Psoas muscle (tissue), 8 donors: ENCODE measurements around the gene APOL2. TPM values are rescaled to one million over a fixed set of nuclear protein-coding genes. Genes with fewer than 3 reads are reported as not detected.

Source experiments
- ATAC-seq, 4 donors: fragments of 200-7000 bp; cut with Tn5 transposase; one replicate each; pipeline ENCODE4 v1.9.1; 2020; ENCODE audit warnings: moderate library complexity in 3 of 4, mild to moderate bottlenecking in 2 of 4
- DNase-seq, 2 donors: peaks; one replicate each; pipeline ENCODE4 v3.0.0-alpha.2; 2020
- H3K27ac ChIP-seq: fragments of 200-600 bp; one replicate; pipeline ENCODE4 v1.8.0; 2022
- H3K27me3 ChIP-seq, 3 donors: fragments of 200-600 bp in 1 of 3; one replicate each; pipeline versions ENCODE4 v1.6.1 to v1.8.0; 2013 to 2022; ENCODE audit warnings: low read length in 2 of 3, mild to moderate bottlenecking in 2 of 3, moderate library complexity in 1 of 3; ENCODE audit not compliant: insufficient read depth in 3 of 3
- H3K36me3 ChIP-seq, 2 donors: fragments of 200-600 bp in 1 of 2; one replicate each; pipeline versions ENCODE4 v1.6.1 to v1.8.0; 2013 to 2022; ENCODE audit warnings: low read depth in 1 of 2, mild to moderate bottlenecking in 1 of 2, moderate library complexity in 1 of 2; ENCODE audit not compliant: insufficient read depth in 1 of 2
- H3K4me1 ChIP-seq: fragments of 200-600 bp; one replicate; pipeline ENCODE4 v1.8.0; 2022
- H3K4me3 ChIP-seq: fragments of 200-600 bp; one replicate; pipeline ENCODE4 v1.8.0; 2022; ENCODE audit warnings: mild to moderate bottlenecking
- H3K9me3 ChIP-seq: fragments of 200-600 bp; one replicate; pipeline ENCODE4 v1.8.0; 2022
- WGBS, 3 donors: extraction: QIAGEN DNeasy Blood & Tissue Kit; methylation state at CpG; one replicate each; pipeline versions ENCODE4 v1.1.6 to v1.1.7; 2013; 5-methylcytosine and 5-hydroxymethylcytosine counted together
- intact Hi-C, 2 donors: fragments of 100-400 bp; cut with DNase I; formaldehyde crosslinking; loops; one replicate each; pipeline versions ENCODE4 v1.11.0 to v1.14.2; 2022
- polyA plus RNA-seq, 3 donors: library from polyadenylated mRNA; stranded (reverse); fragments of 200-250 nt; gene quantifications; one replicate each; pipeline ENCODE4 v1.2.3, GENCODE V29; 2013
- total RNA-seq, 4 donors: library from RNA; stranded (reverse); fragmentation: NEBNext Ultra II Directional in 2 of 4; extraction: Animal tissue kit (Norgen Biotek cat#: 25700) in 2 of 4; gene quantifications; one replicate each; pipeline versions ENCODE4 v1.2.1 to v1.2.4, GENCODE V29; 2021 to 2023
- TF ChIP-seq, protein P1 (sequence below): fragments of 200-600 bp; IDR thresholded peaks from one replicate; pipeline ENCODE4 v1.8.0; 2022; ENCODE audit warnings: antibody characterized with exemption
- donor health status: healthy with polysubstance abuse.
- donor health status: DM: no; HTN: no; CAD: no; lungs with moderate emphysema.
- donor health status: Bipolar disorder and iron deficiency.
- donor health status: healthy.
- donor health status: DM: yes; HTN: yes; CAD: no.
- donor health status: DM: no; HTN: no; CAD: no.
- donor health status: DM: no; HTN: no; CAD: no.
- donor health status: DM: yes; HTN: yes; CAD: no.

Gene APOL2
- total and polyA plus RNA-seq, 7 donors = 17.5 to 54.7 (median 43.2) TPM

DNA sequence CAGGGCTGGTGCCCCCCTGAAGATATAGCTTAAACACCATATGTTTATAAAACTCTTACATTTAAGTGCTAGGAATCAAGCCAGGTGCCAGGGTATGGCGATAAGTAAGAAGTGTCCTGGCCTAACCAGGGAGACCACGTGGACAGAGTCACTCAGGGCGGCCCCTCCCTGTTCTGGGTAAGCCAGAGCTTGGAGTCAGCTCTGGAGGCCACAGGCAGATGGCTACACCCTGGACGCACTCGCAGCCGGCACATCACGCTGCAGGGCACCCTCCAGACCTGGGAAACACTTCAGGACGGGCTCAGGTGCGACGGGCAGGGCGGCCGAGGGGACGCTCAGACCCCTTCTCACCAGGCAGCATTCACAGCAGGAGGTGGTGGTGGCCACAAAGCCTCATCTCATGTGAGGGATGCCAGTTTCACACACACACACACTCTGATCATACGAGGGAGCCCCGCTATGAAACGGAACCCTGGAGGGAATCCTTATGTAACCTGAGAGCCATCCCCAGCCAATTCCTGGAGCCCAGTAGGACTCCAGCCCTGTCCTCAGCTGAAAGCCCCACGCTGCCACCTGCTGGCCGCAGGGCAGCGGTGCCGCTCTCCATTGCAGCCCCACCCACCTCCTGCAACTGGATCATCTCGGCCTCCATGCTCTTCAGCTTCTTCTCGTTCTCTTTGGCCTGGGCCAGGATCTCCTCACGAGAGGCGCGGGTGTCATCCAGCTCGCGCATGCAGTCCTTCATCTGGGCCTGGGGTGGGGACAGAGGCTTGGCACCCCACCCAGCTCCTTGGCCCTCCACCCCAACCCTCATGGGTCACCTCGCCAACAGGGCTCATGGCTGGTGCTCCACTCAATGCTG is 47.0 kb upstream of the APOL2 start:
- peak; percentile 83 to 90 for DNase-seq
- no peak overlapping the region for H3K27ac ChIP-seq
- peaks cover 13 to 90% of the 10 kb centered on the region in 2 donors for H3K36me3 ChIP-seq
- intact Hi-C loops = loop anchor here in 1 of 2 donors (5.0 kb wide), 1 partner anchor 144 kb away; no protein-coding TSS in a partner anchor
- WGBS, 3 donors = 32 to 50% (median 39%) methylated on average over 27 to 28 of the region's 28 CpGs
- no peaks in the 10 kb centered on the region for H3K4me1 ChIP-seq
- no peaks in the 10 kb centered on the region for H3K9me3 ChIP-seq
- H3K4me3 ChIP-seq = no peak overlapping the region
- ATAC-seq = peak; percentile 86 to 95 (median 92)
- no peaks in the 10 kb centered on the region for H3K27me3 ChIP-seq
- TF ChIP-seq, protein P1, sequence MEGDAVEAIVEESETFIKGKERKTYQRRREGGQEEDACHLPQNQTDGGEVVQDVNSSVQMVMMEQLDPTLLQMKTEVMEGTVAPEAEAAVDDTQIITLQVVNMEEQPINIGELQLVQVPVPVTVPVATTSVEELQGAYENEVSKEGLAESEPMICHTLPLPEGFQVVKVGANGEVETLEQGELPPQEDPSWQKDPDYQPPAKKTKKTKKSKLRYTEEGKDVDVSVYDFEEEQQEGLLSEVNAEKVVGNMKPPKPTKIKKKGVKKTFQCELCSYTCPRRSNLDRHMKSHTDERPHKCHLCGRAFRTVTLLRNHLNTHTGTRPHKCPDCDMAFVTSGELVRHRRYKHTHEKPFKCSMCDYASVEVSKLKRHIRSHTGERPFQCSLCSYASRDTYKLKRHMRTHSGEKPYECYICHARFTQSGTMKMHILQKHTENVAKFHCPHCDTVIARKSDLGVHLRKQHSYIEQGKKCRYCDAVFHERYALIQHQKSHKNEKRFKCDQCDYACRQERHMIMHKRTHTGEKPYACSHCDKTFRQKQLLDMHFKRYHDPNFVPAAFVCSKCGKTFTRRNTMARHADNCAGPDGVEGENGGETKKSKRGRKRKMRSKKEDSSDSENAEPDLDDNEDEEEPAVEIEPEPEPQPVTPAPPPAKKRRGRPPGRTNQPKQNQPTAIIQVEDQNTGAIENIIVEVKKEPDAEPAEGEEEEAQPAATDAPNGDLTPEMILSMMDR = peak; percentile 87

DNA sequence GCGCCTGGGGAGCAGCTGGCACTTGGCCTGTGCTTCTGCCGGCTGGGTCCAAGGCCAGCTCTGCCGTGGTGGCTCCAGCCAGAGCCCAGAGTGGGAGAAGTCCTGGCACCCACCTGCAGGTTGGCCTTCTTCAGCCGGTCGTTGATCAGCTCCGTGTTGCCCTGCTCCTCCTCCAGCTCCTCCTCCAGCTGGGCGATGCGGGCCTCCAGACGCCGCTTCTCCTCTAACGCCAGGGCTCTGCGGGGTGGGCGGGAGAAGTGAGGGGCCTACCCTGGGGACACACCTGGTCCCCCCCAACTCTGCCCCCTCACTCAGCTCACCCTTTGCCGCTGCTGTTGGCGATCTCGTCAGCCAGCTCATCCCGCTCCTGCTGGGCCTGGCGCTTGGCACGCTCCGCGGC is 46.2 kb upstream of the APOL2 start:
- 65 to 79% (median 68%) methylated on average over 20 to 21 of the region's 21 CpGs for WGBS, 3 donors
- no peaks in the 10 kb centered on the region for H3K27me3 ChIP-seq
- H3K4me1 ChIP-seq = no peaks in the 10 kb centered on the region
- no peaks in the 10 kb centered on the region for H3K9me3 ChIP-seq
- H3K27ac ChIP-seq = no peak overlapping the region
- peaks cover 13 to 93% of the 10 kb centered on the region in 2 donors for H3K36me3 ChIP-seq
- H3K4me3 ChIP-seq = no peak overlapping the region
- no peak for ATAC-seq
- TF ChIP-seq, protein P1 = no peak
- intact Hi-C loops = loop anchor here (2.0 to 5.0 kb wide), 2 partner anchors 141 to 143 kb away; no protein-coding TSS in a partner anchor
- peak in 1 of 2 donors; percentile 48 for DNase-seq

DNA sequence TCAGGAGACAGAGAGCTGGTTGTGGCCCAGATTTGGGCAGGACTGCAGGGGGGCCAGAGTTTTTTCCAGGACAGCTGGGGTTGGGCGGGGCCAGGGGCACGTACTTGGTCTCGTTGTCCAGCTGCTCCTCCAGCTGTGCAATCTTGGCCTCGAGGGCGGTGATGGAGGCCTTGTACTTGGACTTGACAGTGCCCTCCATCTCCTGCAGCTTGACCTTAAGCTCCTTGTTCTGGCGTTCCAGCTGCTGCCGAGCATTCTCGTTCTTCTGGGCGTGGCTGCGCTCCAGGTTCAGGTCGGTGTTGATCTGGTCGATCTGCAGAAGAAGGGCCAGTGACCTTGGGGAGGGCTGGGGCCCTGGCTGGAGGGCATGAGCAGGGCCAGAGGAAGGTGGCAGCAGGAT is 45.7 kb upstream of the APOL2 start:
- Histone ChIP-seq H3K4me3 (no peak overlapping the region), H3K27me3 (no peaks in the 10 kb centered on the region), H3K9me3 (no peaks in the 10 kb centered on the region), H3K36me3 (peaks cover 13 to 94% of the 10 kb centered on the region in 2 donors), H3K4me1 (no peaks in the 10 kb centered on the region), H3K27ac (no peak overlapping the region)
- 53 to 63% (median 61%) methylated on average over 12 of the region's 12 CpGs for WGBS, 3 donors
- intact Hi-C loops = loop anchor here (2.0 to 5.0 kb wide), 2 partner anchors 140 to 143 kb away; no protein-coding TSS in a partner anchor
- ATAC-seq = no peak
- TF ChIP-seq, protein P1 = no peak
- peak; percentile 48 to 80 for DNase-seq

DNA sequence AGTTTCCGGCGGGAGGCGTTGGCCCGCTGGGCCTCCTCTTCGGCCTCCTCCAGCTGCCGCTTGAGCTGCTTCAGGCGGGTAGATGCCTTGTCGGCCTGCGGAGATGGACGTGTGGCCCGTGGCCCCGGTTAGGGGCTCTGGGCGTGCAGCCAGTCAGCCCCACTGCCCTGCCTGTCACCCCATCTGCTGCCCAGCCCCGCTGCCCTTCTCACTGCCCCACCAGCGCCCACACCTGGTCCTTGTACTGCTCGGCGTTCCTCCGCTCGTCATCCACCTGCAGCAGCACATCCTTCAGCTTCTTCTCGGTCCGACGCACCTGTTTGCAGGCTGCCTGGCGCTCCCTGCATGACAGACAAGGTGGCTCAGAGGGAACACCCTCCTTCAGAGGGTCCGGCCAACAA is 44.8 kb upstream of the APOL2 start:
- H3K4me3 ChIP-seq = no peak overlapping the region
- no peak for ATAC-seq
- H3K9me3 ChIP-seq = no peaks in the 10 kb centered on the region
- H3K27me3 ChIP-seq = no peaks in the 10 kb centered on the region
- TF ChIP-seq, protein P1 = no peak
- no peaks in the 10 kb centered on the region for H3K4me1 ChIP-seq
- DNase-seq = no peak
- peaks cover 11 to 86% of the 10 kb centered on the region in 2 donors for H3K36me3 ChIP-seq
- H3K27ac ChIP-seq = no peak overlapping the region
- 92 to 96% (median 93%) methylated on average over 19 to 24 of the region's 24 CpGs for WGBS, 3 donors
- intact Hi-C loops = loop anchor here in 1 of 2 donors (2.0 to 5.0 kb wide), 2 partner anchors 37 to 139 kb away; no protein-coding TSS in a partner anchor
